NCI-H2196 treated with DMSO at 0.1 percent for 48 hours (cell line): ENCODE data around the gene C1QL2.

Experiments
- DNase-seq: peaks from one replicate; lab custom pipeline; 2025; ENCODE audit not compliant: unreplicated experiment; lab: John Stamatoyannopoulos, UW

The C1QL2 gene

GRCh38 chr2:119158563-119159347 lies at the start of gene C1QL2:
C1QL2 (minus strand) TSS chr2:119158751; CDS start chr2:119158269, 482 bp downstream.
- no peak for DNase-seq

- no peak for DNase-seq
Observed at GRCh38 chr2:119207447-119207846, 48.9 kb upstream of the C1QL2 start.

- DNase-seq: no peak
Observed at GRCh38 chr2:119206201-119206600, 47.6 kb upstream of the C1QL2 start.

GRCh38 chr2:119205001-119205706 lies 46.6 kb upstream of the C1QL2 start:
- DNase-seq: no peak

GRCh38 chr2:119204525-119204924 lies 46.0 kb upstream of the C1QL2 start:
- DNase-seq: no peak

GRCh38 chr2:119202610-119203310 lies 44.2 kb upstream of the C1QL2 start:
- no peak for DNase-seq

- no peak for DNase-seq
Observed at GRCh38 chr2:119201815-119202214, 43.3 kb upstream of the C1QL2 start.

- DNase-seq: no peak
Observed at GRCh38 chr2:119198240-119198840, 39.8 kb upstream of the C1QL2 start.

- no peak for DNase-seq
Observed at GRCh38 chr2:119197529-119198239, 39.1 kb upstream of the C1QL2 start.

GRCh38 chr2:119197126-119197405 lies 38.5 kb upstream of the C1QL2 start:
- no peak for DNase-seq

GRCh38 chr2:119196301-119197125 lies 38.0 kb upstream of the C1QL2 start:
- no peak for DNase-seq

GRCh38 chr2:119195887-119196286 lies 37.3 kb upstream of the C1QL2 start:
- DNase-seq: no peak

- no peak for DNase-seq
Observed at GRCh38 chr2:119195001-119195400, 36.5 kb upstream of the C1QL2 start.

- DNase-seq: no peak
Observed at GRCh38 chr2:119192893-119193292, 34.3 kb upstream of the C1QL2 start.

- DNase-seq: no peak
Observed at GRCh38 chr2:119190321-119191111, 32.0 kb upstream of the C1QL2 start.

- no peak for DNase-seq
Observed at GRCh38 chr2:119184512-119184911, 26.0 kb upstream of the C1QL2 start.

GRCh38 chr2:119181791-119182445 lies 23.4 kb upstream of the C1QL2 start:
- DNase-seq: no peak

GRCh38 chr2:119181391-119181790 lies 22.8 kb upstream of the C1QL2 start:
- no peak for DNase-seq

GRCh38 chr2:119180892-119181291 lies 22.3 kb upstream of the C1QL2 start:
- no peak for DNase-seq
